Measurements from ENCODE around the gene CAP1. TPM values are rescaled to one million over a fixed set of nuclear protein-coding genes. Genes with fewer than 3 reads are reported as not detected.
A peak's percentile ranks its signal among the peaks of the same experiment; 100 is the strongest.

The CAP1 gene
- total and polyA plus RNA-seq, 2 of the 13 experiments (the other 11 are each of a cell fraction or from before 2014, with no cell fraction given), result 174 to 195 TPM

DNA sequence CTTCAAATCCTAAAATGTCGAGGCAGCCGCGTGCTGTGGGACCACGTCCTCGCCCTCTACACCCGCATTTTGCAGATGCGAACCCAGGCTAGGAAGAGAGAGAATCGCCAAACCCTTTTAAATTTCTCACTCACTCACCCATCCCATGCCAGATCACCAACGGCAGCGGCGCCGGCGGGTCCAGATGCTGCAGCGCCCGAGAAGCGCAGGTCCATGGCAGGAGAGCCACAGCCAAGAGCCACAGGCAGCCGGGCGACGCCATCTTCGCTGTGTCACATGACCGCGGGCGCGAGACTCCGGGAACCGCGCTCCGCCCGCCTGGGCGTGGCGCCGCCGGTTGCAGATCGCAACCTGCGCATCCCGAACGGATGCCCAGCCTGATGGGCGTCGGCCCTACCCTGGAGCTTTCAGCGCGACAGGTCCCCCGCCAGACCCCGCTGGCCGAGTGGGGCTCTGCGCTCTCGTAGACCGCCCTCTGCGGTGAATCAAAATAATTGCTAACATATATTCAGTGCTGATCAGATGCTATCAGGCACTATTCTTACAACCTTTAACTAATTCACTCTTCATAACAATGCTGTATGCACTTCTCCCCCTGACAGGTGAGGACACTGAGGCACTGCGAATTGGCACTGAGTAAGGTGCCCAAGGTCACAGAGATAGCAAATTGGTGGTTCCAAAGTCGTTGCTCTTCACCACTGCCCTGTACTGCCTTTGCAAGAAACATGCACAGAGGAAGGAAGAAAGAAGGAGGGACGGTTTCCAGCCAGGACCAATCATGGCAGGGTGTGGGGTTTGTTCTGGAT lies 56.7 kb downstream of the CAP1 start, which contains the start of gene PPT1 (continued):
- TF ChIP-seq FOXC1 (CRISPR knock-in tag; IDR thresholded peaks at IDR 0.05; ENCODE audit: borderline replicate concordance) (peak; percentile 87; the same call in 1 of the 2 replicates), ISX (CRISPR knock-in tag; conservative IDR thresholded peaks at IDR 0.05) (no peak), ATRX (CRISPR knock-in tag; IDR thresholded peaks at IDR 0.05; ENCODE audit: borderline replicate concordance) (no peak), GFI1 (CRISPR knock-in tag; IDR thresholded peaks at IDR 0.05; ENCODE audit: borderline replicate concordance) (no peak; the same call in 1 of the 2 replicates), CREM (IDR thresholded peaks at IDR 0.05) (no peak), CREM (CRISPR knock-in tag; IDR thresholded peaks at IDR 0.05) (no peak), ZNF207 (IDR thresholded peaks at IDR 0.05; ENCODE audit: borderline replicate concordance) (no peak), ZMYM3 (CRISPR knock-in tag; IDR thresholded peaks at IDR 0.05) (peak; percentile 75; the same call in 1 of the 2 replicates)
- TF ChIP-seq, protein P1, sequence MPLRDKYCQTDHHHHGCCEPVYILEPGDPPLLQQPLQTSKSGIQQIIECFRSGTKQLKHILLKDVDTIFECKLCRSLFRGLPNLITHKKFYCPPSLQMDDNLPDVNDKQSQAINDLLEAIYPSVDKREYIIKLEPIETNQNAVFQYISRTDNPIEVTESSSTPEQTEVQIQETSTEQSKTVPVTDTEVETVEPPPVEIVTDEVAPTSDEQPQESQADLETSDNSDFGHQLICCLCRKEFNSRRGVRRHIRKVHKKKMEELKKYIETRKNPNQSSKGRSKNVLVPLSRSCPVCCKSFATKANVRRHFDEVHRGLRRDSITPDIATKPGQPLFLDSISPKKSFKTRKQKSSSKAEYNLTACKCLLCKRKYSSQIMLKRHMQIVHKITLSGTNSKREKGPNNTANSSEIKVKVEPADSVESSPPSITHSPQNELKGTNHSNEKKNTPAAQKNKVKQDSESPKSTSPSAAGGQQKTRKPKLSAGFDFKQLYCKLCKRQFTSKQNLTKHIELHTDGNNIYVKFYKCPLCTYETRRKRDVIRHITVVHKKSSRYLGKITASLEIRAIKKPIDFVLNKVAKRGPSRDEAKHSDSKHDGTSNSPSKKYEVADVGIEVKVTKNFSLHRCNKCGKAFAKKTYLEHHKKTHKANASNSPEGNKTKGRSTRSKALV (CRISPR knock-in tag; IDR thresholded peaks at IDR 0.05), result no peak
- TF ChIP-seq, protein P2, sequence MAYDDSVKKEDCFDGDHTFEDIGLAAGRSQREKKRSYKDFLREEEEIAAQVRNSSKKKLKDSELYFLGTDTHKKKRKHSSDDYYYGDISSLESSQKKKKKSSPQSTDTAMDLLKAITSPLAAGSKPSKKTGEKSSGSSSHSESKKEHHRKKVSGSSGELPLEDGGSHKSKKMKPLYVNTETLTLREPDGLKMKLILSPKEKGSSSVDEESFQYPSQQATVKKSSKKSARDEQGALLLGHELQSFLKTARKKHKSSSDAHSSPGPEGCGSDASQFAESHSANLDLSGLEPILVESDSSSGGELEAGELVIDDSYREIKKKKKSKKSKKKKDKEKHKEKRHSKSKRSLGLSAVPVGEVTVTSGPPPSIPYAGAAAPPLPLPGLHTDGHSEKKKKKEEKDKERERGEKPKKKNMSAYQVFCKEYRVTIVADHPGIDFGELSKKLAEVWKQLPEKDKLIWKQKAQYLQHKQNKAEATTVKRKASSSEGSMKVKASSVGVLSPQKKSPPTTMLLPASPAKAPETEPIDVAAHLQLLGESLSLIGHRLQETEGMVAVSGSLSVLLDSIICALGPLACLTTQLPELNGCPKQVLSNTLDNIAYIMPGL (CRISPR knock-in tag; IDR thresholded peaks at IDR 0.05; ENCODE audit: borderline replicate concordance in 1 of 2, low read depth in 1 of 2), result peak in 1 of 2 experiments; percentile 61; a peak in 2 of 4 replicates
- TF ChIP-seq, protein P3, sequence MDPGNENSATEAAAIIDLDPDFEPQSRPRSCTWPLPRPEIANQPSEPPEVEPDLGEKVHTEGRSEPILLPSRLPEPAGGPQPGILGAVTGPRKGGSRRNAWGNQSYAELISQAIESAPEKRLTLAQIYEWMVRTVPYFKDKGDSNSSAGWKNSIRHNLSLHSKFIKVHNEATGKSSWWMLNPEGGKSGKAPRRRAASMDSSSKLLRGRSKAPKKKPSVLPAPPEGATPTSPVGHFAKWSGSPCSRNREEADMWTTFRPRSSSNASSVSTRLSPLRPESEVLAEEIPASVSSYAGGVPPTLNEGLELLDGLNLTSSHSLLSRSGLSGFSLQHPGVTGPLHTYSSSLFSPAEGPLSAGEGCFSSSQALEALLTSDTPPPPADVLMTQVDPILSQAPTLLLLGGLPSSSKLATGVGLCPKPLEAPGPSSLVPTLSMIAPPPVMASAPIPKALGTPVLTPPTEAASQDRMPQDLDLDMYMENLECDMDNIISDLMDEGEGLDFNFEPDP (CRISPR knock-in tag; conservative IDR thresholded peaks at IDR 0.05), result 0 out of 2 replicates have a peak, but pooled peaks have one; percentile 70
- TF ChIP-seq, protein P4, sequence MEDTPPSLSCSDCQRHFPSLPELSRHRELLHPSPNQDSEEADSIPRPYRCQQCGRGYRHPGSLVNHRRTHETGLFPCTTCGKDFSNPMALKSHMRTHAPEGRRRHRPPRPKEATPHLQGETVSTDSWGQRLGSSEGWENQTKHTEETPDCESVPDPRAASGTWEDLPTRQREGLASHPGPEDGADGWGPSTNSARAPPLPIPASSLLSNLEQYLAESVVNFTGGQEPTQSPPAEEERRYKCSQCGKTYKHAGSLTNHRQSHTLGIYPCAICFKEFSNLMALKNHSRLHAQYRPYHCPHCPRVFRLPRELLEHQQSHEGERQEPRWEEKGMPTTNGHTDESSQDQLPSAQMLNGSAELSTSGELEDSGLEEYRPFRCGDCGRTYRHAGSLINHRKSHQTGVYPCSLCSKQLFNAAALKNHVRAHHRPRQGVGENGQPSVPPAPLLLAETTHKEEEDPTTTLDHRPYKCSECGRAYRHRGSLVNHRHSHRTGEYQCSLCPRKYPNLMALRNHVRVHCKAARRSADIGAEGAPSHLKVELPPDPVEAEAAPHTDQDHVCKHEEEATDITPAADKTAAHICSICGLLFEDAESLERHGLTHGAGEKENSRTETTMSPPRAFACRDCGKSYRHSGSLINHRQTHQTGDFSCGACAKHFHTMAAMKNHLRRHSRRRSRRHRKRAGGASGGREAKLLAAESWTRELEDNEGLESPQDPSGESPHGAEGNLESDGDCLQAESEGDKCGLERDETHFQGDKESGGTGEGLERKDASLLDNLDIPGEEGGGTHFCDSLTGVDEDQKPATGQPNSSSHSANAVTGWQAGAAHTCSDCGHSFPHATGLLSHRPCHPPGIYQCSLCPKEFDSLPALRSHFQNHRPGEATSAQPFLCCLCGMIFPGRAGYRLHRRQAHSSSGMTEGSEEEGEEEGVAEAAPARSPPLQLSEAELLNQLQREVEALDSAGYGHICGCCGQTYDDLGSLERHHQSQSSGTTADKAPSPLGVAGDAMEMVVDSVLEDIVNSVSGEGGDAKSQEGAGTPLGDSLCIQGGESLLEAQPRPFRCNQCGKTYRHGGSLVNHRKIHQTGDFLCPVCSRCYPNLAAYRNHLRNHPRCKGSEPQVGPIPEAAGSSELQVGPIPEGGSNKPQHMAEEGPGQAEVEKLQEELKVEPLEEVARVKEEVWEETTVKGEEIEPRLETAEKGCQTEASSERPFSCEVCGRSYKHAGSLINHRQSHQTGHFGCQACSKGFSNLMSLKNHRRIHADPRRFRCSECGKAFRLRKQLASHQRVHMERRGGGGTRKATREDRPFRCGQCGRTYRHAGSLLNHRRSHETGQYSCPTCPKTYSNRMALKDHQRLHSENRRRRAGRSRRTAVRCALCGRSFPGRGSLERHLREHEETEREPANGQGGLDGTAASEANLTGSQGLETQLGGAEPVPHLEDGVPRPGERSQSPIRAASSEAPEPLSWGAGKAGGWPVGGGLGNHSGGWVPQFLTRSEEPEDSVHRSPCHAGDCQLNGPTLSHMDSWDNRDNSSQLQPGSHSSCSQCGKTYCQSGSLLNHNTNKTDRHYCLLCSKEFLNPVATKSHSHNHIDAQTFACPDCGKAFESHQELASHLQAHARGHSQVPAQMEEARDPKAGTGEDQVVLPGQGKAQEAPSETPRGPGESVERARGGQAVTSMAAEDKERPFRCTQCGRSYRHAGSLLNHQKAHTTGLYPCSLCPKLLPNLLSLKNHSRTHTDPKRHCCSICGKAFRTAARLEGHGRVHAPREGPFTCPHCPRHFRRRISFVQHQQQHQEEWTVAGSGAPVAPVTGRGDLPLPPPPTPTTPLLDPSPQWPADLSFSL (CRISPR knock-in tag; IDR thresholded peaks at IDR 0.05), result no peak
- TF ChIP-seq, protein P5, sequence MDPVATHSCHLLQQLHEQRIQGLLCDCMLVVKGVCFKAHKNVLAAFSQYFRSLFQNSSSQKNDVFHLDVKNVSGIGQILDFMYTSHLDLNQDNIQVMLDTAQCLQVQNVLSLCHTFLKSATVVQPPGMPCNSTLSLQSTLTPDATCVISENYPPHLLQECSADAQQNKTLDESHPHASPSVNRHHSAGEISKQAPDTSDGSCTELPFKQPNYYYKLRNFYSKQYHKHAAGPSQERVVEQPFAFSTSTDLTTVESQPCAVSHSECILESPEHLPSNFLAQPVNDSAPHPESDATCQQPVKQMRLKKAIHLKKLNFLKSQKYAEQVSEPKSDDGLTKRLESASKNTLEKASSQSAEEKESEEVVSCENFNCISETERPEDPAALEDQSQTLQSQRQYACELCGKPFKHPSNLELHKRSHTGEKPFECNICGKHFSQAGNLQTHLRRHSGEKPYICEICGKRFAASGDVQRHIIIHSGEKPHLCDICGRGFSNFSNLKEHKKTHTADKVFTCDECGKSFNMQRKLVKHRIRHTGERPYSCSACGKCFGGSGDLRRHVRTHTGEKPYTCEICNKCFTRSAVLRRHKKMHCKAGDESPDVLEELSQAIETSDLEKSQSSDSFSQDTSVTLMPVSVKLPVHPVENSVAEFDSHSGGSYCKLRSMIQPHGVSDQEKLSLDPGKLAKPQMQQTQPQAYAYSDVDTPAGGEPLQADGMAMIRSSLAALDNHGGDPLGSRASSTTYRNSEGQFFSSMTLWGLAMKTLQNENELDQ (CRISPR knock-in tag; IDR thresholded peaks at IDR 0.05; ENCODE audit: borderline replicate concordance), result no peak
